Mesenchymal stem cell (in vitro differentiated cells and primary cell): Measurements from ENCODE around the gene PRR12.

ENCODE experiments used
- DNase-seq: peaks from one replicate; pipeline ENCODE4 v3.0.0-alpha.2; 2013
- H2AFZ ChIP-seq: one replicate; pipeline ENCODE4 v1.6.1; 2013; ENCODE audit warnings: low read depth, mild to moderate bottlenecking, control low read depth, inconsistent platforms, low read length, moderate library complexity
- H2AK5ac ChIP-seq: 2 replicates; pipeline ENCODE4 v1.6.1; 2013; ENCODE audit warnings: low read length, moderate library complexity, mild to moderate bottlenecking, inconsistent platforms; ENCODE audit not compliant: severe bottlenecking
- H2BK120ac ChIP-seq: one replicate; pipeline ENCODE4 v1.6.1; 2013; ENCODE audit warnings: low read depth, mild to moderate bottlenecking, inconsistent platforms, low read length, moderate library complexity
- H2BK12ac ChIP-seq, 2 experiments: one replicate each; pipeline ENCODE4 v1.6.1; 2013; ENCODE audit warnings: inconsistent platforms in 2 of 2, low read length in 2 of 2, mild to moderate bottlenecking in 2 of 2, moderate library complexity in 2 of 2, control low read depth in 1 of 2
- H2BK15ac ChIP-seq: one replicate; pipeline ENCODE4 v1.6.1; 2013; ENCODE audit warnings: mild to moderate bottlenecking, low read depth, inconsistent platforms; ENCODE audit not compliant: poor library complexity, severe bottlenecking
- H2BK5ac ChIP-seq: 2 replicates; pipeline ENCODE4 v1.6.1; 2013; ENCODE audit warnings: low read depth, mild to moderate bottlenecking, low read length, control low read depth, inconsistent platforms; ENCODE audit not compliant: poor library complexity, severe bottlenecking
- H3K14ac ChIP-seq, 2 experiments: one replicate each; pipeline ENCODE4 v1.6.1; 2013; ENCODE audit warnings: inconsistent platforms in 2 of 2, low read length in 2 of 2, control low read depth in 1 of 2, mild to moderate bottlenecking in 1 of 2, moderate library complexity in 1 of 2
- H3K18ac ChIP-seq, 2 experiments: one replicate each; pipeline ENCODE4 v1.6.1; 2013; ENCODE audit warnings: inconsistent platforms in 2 of 2, low read length in 2 of 2, control low read depth in 1 of 2, low read depth in 1 of 2, mild to moderate bottlenecking in 1 of 2
- H3K23ac ChIP-seq, 2 experiments: one replicate each; pipeline ENCODE4 v1.6.1; 2013; ENCODE audit warnings: inconsistent platforms in 2 of 2, low read length in 2 of 2, mild to moderate bottlenecking in 2 of 2, moderate library complexity in 2 of 2, control low read depth in 1 of 2
- H3K27ac ChIP-seq: 2 replicates; pipeline ENCODE4 v1.5.1; 2013; ENCODE audit warnings: mild to moderate bottlenecking, moderate library complexity, low read length, control low read depth, inconsistent platforms; ENCODE audit not compliant: poor library complexity, severe bottlenecking
- H3K27me3 ChIP-seq, 2 experiments: 2 replicates each; pipeline versions ENCODE4 v1.6.1 to v1.7.0; 2013; ENCODE audit warnings: low read length in 2 of 2, mild to moderate bottlenecking in 2 of 2, moderate library complexity in 2 of 2, control low read depth in 1 of 2, inconsistent platforms in 1 of 2; ENCODE audit not compliant: control insufficient read depth in 1 of 2, insufficient read depth in 1 of 2
- H3K36me3 ChIP-seq, 2 experiments: 2 replicates each; pipeline versions ENCODE4 v1.6.1 to v1.7.0; 2013; ENCODE audit warnings: low read length in 2 of 2, control low read depth in 1 of 2, inconsistent platforms in 1 of 2, low read depth in 1 of 2, mild to moderate bottlenecking in 1 of 2; ENCODE audit not compliant: insufficient read depth in 2 of 2, control insufficient read depth in 1 of 2
- H3K4ac ChIP-seq, 2 experiments: one replicate each; pipeline ENCODE4 v1.6.1; 2013; ENCODE audit warnings: inconsistent platforms in 2 of 2, low read length in 2 of 2, mild to moderate bottlenecking in 2 of 2, moderate library complexity in 2 of 2, control low read depth in 1 of 2, low read depth in 1 of 2
- H3K4me1 ChIP-seq: 2 replicates; pipeline ENCODE4 v1.6.1; 2013; ENCODE audit warnings: low read depth, low read length, control low read depth; ENCODE audit not compliant: control insufficient read depth, insufficient read depth
- H3K4me2 ChIP-seq: 2 replicates; pipeline ENCODE4 v1.6.1; 2013; ENCODE audit warnings: low read length, mild to moderate bottlenecking, inconsistent platforms; ENCODE audit not compliant: poor library complexity, severe bottlenecking
- H3K4me3 ChIP-seq, 2 experiments: 2 replicates each; pipeline versions ENCODE4 v1.5.1 to v1.7.0; 2013; ENCODE audit warnings: low read length in 2 of 2, mild to moderate bottlenecking in 2 of 2, control low read depth in 1 of 2, low read depth in 1 of 2; ENCODE audit not compliant: insufficient read depth in 1 of 2
- H3K79me1 ChIP-seq: replicated peaks from 2 replicates; pipeline ENCODE4 v1.6.1; 2013; ENCODE audit warnings: mild to moderate bottlenecking, control low read depth, low read length, inconsistent platforms; ENCODE audit not compliant: poor library complexity, severe bottlenecking
- H3K9ac ChIP-seq: 2 replicates; pipeline ENCODE4 v1.7.0; 2013; ENCODE audit warnings: mild to moderate bottlenecking, low read length, moderate library complexity
- H3K9me3 ChIP-seq: 2 replicates; pipeline ENCODE4 v1.7.0; 2013; ENCODE audit warnings: mild to moderate bottlenecking, low read length; ENCODE audit not compliant: control insufficient read depth
- H4K8ac ChIP-seq: one replicate; pipeline ENCODE4 v1.6.1; 2013; ENCODE audit warnings: inconsistent platforms, mild to moderate bottlenecking, low read length, moderate library complexity
- H4K91ac ChIP-seq: one replicate; pipeline ENCODE4 v1.6.1; 2013; ENCODE audit warnings: mild to moderate bottlenecking, low read length, inconsistent platforms
- WGBS: methylation state at CpG from one replicate; pipeline ENCODE4 v1.1.7; 2013; ENCODE audit warnings: mixed read lengths; 5-methylcytosine and 5-hydroxymethylcytosine counted together

Gene PRR12

DNA sequence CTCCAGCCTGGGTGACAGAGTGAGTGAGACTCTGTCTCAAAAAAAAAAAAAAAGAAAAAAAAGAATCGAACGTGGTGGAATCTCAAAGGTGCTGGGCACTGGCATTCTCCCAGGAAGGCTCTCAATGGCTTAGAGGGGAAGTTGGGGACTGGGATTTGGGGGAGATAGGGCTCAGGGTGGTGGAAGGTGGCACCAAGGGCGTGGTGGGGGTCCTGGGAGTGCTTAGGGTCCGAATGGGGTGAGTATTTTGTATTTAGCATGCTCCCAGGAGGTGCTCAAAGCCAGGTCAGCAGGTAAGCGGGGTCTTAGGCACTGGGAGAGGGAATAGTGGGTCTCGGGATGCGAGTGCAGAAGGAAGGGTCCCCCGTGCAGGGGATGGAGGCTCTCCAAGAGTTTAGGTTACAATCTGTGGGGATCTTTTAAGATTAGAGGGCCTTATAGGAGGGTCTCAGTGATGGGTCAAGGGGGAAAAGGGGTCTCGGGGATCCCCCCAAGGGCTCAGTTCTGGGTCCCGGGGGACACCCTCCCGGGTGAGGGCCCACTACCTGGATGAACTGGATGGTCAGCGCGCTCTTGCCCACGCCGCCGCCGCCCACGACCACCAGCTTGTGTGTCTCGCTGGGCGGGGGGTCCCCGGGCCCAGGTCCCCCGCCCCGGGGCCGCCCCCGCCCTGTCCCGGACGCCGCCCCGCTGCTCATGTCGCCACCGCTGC lies 48.6 kb downstream of the PRR12 start:
- Histone ChIP-seq H3K4me3 (peak overlapping the region; percentile 67 to 97), H3K4me2 (peak overlapping the region; percentile 97), H3K4me1 (peaks cover 37% of the 10 kb centered on the region), H2BK120ac (peak overlapping the region; percentile 76), H3K9me3 (no peaks in the 10 kb centered on the region), H3K36me3 (peaks cover 19 to 22% of the 10 kb centered on the region in 2 experiments), H3K4ac (peak overlapping the region; percentile 77 to 87), H2BK15ac (peak overlapping the region; percentile 97), H2AK5ac (peak overlapping the region; percentile 19), H2BK12ac (peak overlapping the region; percentile 29 to 33), H4K91ac (peak overlapping the region; percentile 71), H2BK5ac (peak overlapping the region; percentile 12), H4K8ac (no peak overlapping the region), H3K79me1 (peaks cover 1% of the 10 kb centered on the region), H3K27ac (peak overlapping the region; percentile 76), H3K23ac (peak overlapping the region; percentile 16 to 94), H3K18ac (peak overlapping the region; percentile 17 to 92), H3K27me3 (no peaks in the 10 kb centered on the region), H2AFZ (no peak overlapping the region), H3K14ac (peak overlapping the region in 1 of 2 experiments; percentile 86), H3K9ac (peak overlapping the region; percentile 97)
- peak; percentile 29 for DNase-seq
- WGBS: 4% methylated on average over 31 of the region's 31 CpGs

DNA sequence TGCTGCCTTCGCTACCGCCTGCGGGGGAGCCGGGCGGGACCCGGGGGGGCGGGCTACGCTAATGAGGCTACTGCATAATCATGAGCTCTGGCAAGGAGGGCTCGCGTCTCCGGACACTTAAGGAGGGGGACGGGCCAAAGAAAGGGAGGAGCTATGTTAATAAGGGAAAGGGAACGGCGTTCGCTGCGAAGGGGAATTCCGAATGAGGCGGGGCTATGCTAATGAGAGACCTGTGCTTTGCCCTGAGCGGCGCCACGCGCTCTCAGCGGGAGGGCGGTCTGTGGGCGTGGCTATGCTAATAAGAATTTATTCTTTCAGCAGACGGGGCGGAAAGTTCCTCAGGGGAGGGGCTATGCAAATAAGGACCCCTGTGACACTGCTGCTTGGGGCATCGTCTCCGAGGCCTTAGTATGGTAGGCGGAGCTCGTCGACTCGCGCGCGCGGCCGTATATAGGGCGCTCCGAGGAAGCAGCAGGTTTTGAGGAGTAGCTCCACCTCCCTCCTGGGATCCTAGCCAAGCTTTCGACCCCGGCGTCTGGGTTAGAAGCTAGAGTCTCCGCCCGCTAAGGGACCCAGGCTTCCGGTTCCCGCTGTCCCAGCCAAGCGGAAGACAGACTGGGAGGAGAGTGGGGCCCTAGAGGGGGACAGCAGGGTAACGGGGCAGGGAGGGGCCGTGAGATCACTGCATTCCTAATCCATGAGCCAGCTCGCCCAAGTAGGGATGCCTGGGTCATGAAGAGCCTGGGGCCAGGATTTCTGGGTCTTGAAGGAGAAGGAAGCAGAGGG lies 49.3 kb downstream of the PRR12 start, which contains the start of gene RRAS:
TSS of gene RRAS (minus strand) at position 31 of the 786 bp plus-strand sequence. CDS start 45 bp downstream, outside the sequence.
- H3K23ac ChIP-seq: peak within 1 kb of the TSS; percentile 16 to 94
- peak within 1 kb of the TSS; percentile 100 for H2BK5ac ChIP-seq
- peaks cover 41% of the 10 kb centered on the region for H3K4me1 ChIP-seq
- no peaks in the 10 kb centered on the region for H3K27me3 ChIP-seq
- H2BK120ac ChIP-seq: peak within 1 kb of the TSS; percentile 97
- H3K9ac ChIP-seq: peak within 1 kb of the TSS; percentile 100
- H2AK5ac ChIP-seq: peak within 1 kb of the TSS; percentile 100
- no peak within 1 kb of the TSS for H2AFZ ChIP-seq
- H3K9me3 ChIP-seq: no peaks in the 10 kb centered on the region
- peak within 1 kb of the TSS; percentile 97 for H3K4me2 ChIP-seq
- H3K79me1 ChIP-seq: peaks cover 1% of the 10 kb centered on the region
- H3K4ac ChIP-seq: peak within 1 kb of the TSS; percentile 88 to 100
- peak within 1 kb of the TSS; percentile 87 for H4K8ac ChIP-seq
- peak within 1 kb of the TSS; percentile 100 for H3K27ac ChIP-seq
- H3K36me3 ChIP-seq: peaks cover 23 to 24% of the 10 kb centered on the region in 2 experiments
- peak within 1 kb of the TSS; percentile 92 to 97 for H3K18ac ChIP-seq
- DNase-seq: peak; percentile 100
- peak within 1 kb of the TSS; percentile 97 for H4K91ac ChIP-seq
- H2BK15ac ChIP-seq: peak within 1 kb of the TSS; percentile 97
- H3K4me3 ChIP-seq: peak within 1 kb of the TSS; percentile 67 to 97
- peak within 1 kb of the TSS; percentile 75 to 79 for H2BK12ac ChIP-seq
- peak within 1 kb of the TSS in 1 of 2 experiments; percentile 86 for H3K14ac ChIP-seq
- WGBS: under 1% methylated on average over 51 of the region's 51 CpGs

DNA sequence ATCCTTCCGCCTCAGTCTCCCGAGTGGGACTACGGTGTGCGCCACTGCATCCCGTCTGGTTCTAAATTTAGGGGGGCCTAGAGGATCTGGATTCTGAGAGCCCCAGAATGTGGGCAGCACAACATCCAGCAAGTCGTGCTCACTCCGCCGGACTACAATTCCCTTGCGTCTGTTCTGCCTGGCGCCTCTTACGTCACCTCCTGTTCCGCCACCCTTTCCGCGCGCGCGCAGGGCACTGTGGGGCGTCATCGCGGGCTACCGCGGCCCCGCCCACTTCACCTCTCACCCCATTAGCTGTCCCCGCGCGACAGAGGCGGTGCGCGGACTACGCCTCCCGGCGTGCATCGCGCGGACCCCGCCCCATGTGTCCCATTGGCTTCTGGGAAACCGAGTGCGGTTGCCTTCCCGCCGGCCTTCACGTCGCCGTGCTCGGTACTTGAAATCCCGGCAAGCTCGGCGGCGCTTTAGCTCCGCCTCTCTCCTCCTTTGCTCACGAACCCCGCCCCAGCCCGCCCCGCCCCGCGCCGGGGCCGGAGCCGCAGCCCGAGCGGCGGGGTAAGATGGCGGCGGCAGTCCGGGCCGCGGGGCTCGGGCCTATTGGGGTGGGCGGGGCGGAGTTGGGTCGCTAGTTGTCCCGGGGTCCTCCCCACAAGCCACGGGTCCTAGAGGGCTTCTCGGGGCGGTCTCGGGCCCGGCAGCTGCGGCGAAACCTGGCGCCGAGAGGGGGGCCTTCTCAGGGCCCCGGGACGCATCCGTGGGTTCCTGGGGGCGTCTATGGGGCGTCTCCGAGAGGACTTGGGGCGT lies 50.9 kb downstream of the PRR12 start, which contains the start of gene SCAF1:
TSS of gene SCAF1 (plus strand) at position 522 of the 804 bp plus-strand sequence. CDS start 2,818 bp downstream, outside the sequence.
- H3K4me3 ChIP-seq: peak within 1 kb of the TSS; percentile 82 to 100
- peak within 1 kb of the TSS; percentile 100 for H3K27ac ChIP-seq
- peak within 1 kb of the TSS; percentile 97 to 98 for H3K18ac ChIP-seq
- H2AK5ac ChIP-seq: peak within 1 kb of the TSS; percentile 100
- peak within 1 kb of the TSS; percentile 97 for H2BK120ac ChIP-seq
- WGBS: under 1% methylated on average over 46 of the region's 87 CpGs
- peak within 1 kb of the TSS; percentile 97 for H4K91ac ChIP-seq
- peak within 1 kb of the TSS in 1 of 2 experiments; percentile 95 for H3K23ac ChIP-seq
- peaks cover 23 to 27% of the 10 kb centered on the region in 2 experiments for H3K36me3 ChIP-seq
- H2BK5ac ChIP-seq: peak within 1 kb of the TSS; percentile 100
- DNase-seq: peak; percentile 99
- H2BK12ac ChIP-seq: peak within 1 kb of the TSS; percentile 75 to 79
- peaks cover 5% of the 10 kb centered on the region for H3K79me1 ChIP-seq
- peak within 1 kb of the TSS; percentile 100 for H3K9ac ChIP-seq
- peak within 1 kb of the TSS in 1 of 2 experiments; percentile 92 for H3K14ac ChIP-seq
- H3K4me2 ChIP-seq: peak within 1 kb of the TSS; percentile 89
- peak within 1 kb of the TSS; percentile 87 for H4K8ac ChIP-seq
- no peak within 1 kb of the TSS for H2AFZ ChIP-seq
- peaks cover 33% of the 10 kb centered on the region for H3K4me1 ChIP-seq
- H3K9me3 ChIP-seq: no peaks in the 10 kb centered on the region
- peak within 1 kb of the TSS; percentile 80 for H2BK15ac ChIP-seq
- H3K4ac ChIP-seq: peak within 1 kb of the TSS; percentile 88 to 100
- no peaks in the 10 kb centered on the region for H3K27me3 ChIP-seq
